ENCODE measurements around the gene FAM24A.
"Not testable (repeated sequence)": the region's sequence is repeated elsewhere in the genome, so short reads cannot be mapped to it uniquely, and the experiment has no call there.

The FAM24A gene, protein sequence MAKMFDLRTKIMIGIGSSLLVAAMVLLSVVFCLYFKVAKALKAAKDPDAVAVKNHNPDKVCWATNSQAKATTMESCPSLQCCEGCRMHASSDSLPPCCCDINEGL

DNA sequence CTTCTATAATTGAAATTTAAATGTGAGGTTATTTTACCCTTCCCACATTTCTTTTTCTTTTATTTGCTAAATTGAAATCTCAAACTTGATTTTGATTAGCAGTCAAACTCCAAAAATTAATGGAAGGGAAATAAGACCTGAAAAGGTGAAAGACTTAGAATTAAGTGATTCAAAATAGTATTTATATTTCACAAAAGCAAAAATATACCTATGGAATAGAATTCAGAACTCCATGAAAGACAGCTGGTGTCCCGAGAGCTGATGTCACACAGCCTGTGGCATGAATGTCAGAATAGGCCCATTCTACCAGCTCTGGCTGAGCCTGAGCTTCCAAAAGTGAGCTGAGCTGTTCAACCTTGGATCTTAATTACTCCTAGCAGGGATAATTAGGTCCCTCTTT is at the start of gene FAM24A:
FAM24A (plus strand) TSS at position 301 of the 400 bp plus-strand sequence. CDS start 1,025 bp downstream, outside the sequence.
- no peak for DNase-seq (ENCODE audit: low spot score in 2 of 2)
- H3K4me1 Mint-ChIP-seq, result no peaks in the 10 kb centered on the region
- no peaks in the 10 kb centered on the region for H3K27me3 Mint-ChIP-seq
- H3K27ac Mint-ChIP-seq, result no peak within 1 kb of the TSS
- no peak for ATAC-seq (ENCODE audit: low read depth)
- H3K4me3 Mint-ChIP-seq, result no peak within 1 kb of the TSS
- no peaks in the 10 kb centered on the region for H3K9me3 Mint-ChIP-seq
- no peaks in the 10 kb centered on the region for H3K36me3 Mint-ChIP-seq

DNA sequence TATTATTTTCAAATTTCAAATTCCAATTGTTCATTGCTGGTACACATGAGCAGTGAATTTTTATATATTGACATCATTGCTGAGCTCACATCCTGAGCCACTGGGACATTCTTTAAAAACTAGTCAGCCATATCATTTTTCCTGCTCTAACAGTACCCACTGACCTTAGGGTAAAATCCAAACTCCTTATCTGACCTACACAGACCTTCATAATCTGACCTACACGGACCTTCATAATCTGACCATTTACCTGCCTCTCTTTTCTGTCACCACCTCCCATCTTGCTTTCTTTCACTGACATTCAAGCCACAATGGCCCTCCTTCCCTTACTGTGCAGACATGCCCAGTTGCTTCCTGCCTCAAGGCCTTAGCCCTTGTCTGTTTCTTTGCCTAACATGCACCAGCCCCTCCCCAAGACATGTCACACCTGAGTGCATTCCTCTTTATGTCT is 48.7 kb upstream of the FAM24A start:
- Mint-ChIP-seq H3K36me3 (peaks cover 6% of the 10 kb centered on the region), H3K9me3 (no peaks in the 10 kb centered on the region)
- DNase-seq (ENCODE audit: low spot score in 2 of 2), result no peak

DNA sequence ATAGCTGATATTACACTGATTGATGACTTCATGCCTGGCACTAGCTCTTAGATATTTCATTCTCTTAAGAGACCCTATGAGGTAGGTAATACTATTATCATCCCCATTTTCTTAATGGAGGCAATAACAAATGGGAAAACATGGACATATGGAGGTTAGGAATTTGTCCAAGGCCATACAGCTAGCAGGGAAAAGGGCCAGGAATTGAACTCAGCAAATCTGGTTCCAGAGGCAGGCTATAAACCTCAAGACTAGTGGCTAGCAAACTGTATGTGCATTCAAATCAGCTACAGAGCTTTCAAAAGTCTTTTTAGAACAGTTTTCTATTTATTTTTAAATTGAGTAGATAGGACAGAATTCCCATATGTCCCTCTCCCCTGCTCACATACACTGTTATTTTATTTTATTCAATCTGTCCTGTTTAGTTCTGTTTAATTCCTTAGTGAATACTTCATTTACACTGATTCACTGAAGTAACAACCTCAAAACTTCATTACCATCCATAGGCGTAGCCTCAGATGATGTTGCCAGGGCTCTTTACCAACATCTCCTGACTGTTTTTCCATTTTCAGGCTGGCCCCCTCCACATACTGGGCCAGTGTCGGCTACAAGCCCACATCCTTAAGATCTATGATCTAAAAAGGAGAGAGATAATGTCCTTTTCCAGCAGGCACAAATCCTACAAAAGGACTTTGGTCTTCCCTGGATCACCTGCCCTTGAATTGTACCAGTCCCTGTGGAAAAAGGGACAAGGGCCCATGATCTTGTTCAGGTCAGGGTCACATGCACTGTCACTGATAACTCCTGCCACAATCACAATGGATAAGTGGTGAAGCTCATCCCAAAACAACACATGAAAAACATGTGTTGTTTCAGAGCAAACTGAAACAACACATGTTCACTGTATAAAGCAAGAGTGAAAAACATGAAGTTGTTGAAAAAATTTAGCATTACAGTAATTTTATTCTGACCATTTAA is 46.9 kb upstream of the FAM24A start:
- Mint-ChIP-seq H3K9me3 (peaks cover 1% of the 10 kb centered on the region), H3K27ac (no peak overlapping the region), H3K4me3 (no peak overlapping the region), H3K27me3 (no peaks in the 10 kb centered on the region), H3K4me1 (peaks cover 32% of the 10 kb centered on the region), H3K36me3 (peaks cover 11% of the 10 kb centered on the region)
- ATAC-seq (ENCODE audit: low read depth) (no peak), DNase-seq (ENCODE audit: low spot score in 2 of 2) (no peak)

More for the DNA sequence above, 48.7 kb upstream of the FAM24A start:
- no peaks in the 10 kb centered on the region for H3K27me3 Mint-ChIP-seq
- no peak for ATAC-seq (ENCODE audit: low read depth)
- H3K27ac Mint-ChIP-seq, result no peak overlapping the region
- H3K4me3 Mint-ChIP-seq, result no peak overlapping the region
- H3K4me1 Mint-ChIP-seq, result peaks cover 26% of the 10 kb centered on the region

DNA sequence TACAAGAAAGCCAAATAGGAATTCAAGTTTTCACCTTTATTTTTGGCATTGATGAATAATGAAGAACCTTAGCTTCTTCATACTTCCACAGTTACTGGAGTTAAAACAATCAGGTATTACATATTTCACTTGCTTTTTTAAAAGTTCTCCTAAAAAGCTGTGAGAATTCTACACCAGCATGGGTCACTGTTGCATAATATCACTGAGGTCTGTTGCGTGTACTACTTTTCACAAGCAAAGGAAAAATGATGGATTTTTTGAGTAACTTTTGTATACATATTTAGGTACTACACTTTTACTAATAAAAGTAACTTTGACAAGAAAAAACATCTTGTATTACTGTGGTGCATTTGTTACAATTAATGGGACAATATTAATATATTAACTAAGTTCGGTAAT is 46.2 kb upstream of the FAM24A start:
- no peak for ATAC-seq (ENCODE audit: low read depth)
- no peak for DNase-seq (ENCODE audit: low spot score in 2 of 2)
- peaks cover 32% of the 10 kb centered on the region for H3K4me1 Mint-ChIP-seq
- no peaks in the 10 kb centered on the region for H3K27me3 Mint-ChIP-seq
- no peak overlapping the region for H3K27ac Mint-ChIP-seq
- no peak overlapping the region for H3K4me3 Mint-ChIP-seq
- peaks cover 1% of the 10 kb centered on the region for H3K9me3 Mint-ChIP-seq
- H3K36me3 Mint-ChIP-seq, result peaks cover 8% of the 10 kb centered on the region

DNA sequence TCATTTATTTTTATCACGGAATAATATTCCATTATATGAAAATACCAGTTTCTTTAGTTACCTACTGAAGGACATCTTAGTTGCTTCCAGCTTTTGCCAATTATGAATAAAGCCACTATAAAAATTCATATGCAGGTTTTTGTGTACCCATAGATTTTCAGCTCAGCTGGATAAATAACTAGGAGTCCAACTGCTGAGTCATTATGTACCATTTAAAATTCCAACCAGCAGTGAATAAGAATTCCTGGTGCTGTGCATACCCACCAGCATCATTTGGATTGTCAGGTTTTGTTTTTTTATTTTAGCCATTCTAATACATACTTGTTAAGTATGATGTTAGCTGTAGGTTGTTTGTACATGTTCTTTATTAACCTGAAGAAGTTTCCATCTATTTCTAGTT is 45.5 kb upstream of the FAM24A start:
- Mint-ChIP-seq H3K27ac (no peak overlapping the region), H3K27me3 (no peaks in the 10 kb centered on the region), H3K4me1 (peaks cover 31% of the 10 kb centered on the region), H3K9me3 (peaks cover 1% of the 10 kb centered on the region), H3K36me3 (peaks cover 8% of the 10 kb centered on the region), H3K4me3 (no peak overlapping the region)
- ATAC-seq (ENCODE audit: low read depth) (no peak), DNase-seq (ENCODE audit: low spot score in 2 of 2) (no peak)

DNA sequence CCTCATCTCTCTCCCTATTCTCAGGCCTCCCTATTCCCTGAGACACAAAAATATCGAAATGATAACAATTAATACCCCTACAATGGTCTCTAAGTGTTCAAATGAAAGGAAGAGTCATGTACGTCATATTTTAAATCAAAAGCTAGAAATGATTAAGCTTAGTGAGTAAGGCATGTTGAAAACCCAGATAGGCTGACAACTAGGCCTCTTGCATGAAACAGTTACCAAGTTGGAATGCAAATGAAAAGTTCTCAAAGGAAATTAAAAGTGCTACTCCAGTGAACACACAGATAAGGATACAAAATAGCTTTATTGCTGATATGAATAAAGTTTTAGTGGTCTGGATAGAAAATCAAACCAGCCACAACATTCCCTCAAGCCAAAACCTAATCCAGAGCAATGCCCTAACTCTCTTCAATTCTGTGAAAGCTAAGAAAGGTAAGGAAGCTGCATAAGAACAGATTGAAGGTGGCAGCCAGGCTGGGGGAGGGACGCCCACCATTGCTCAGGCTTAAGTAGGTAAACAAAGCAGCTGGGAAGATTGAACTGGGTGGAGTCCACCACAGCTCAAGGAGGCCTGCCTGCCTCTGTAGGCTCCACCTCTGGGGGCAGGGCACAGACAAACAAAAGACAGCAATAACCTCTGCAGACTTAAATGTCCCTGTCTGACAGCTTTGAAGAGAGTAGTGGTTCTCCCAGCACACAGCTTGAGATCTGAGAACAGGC is 43.5 kb upstream of the FAM24A start:
- H3K27me3 Mint-ChIP-seq; H3K9me3 Mint-ChIP-seq; H3K36me3 Mint-ChIP-seq; H3K4me3 Mint-ChIP-seq; DNase-seq (ENCODE audit: low spot score in 2 of 2); ATAC-seq (ENCODE audit: low read depth): not testable (repeated sequence)
- peak overlapping the region; percentile 12 for H3K27ac Mint-ChIP-seq
- peaks cover 26% of the 10 kb centered on the region for H3K4me1 Mint-ChIP-seq

DNA sequence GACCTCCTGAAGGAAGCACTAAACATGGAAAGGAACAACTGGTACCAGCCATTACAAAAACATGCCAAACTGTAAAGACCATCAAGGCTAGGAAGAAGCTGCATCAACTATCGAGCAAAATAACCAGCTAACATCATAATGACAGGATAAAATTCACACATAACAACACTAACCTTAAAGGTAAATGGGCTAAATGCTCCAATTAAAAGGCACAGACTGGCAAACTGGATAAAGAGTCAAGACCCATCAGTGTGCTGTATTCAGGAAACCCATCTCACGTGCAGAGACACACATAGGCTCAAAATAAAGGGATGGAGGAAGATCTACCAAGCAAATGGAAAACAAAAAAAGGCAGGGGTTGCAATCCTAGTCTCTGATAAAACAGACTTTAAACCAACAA is 41.6 kb upstream of the FAM24A start:
- DNase-seq (ENCODE audit: low spot score in 2 of 2); H3K9me3 Mint-ChIP-seq; ATAC-seq (ENCODE audit: low read depth); H3K27ac Mint-ChIP-seq; H3K27me3 Mint-ChIP-seq; H3K4me3 Mint-ChIP-seq: not testable (repeated sequence)
- peaks cover 25% of the 10 kb centered on the region for H3K4me1 Mint-ChIP-seq
- peaks cover 12% of the 10 kb centered on the region for H3K36me3 Mint-ChIP-seq

DNA sequence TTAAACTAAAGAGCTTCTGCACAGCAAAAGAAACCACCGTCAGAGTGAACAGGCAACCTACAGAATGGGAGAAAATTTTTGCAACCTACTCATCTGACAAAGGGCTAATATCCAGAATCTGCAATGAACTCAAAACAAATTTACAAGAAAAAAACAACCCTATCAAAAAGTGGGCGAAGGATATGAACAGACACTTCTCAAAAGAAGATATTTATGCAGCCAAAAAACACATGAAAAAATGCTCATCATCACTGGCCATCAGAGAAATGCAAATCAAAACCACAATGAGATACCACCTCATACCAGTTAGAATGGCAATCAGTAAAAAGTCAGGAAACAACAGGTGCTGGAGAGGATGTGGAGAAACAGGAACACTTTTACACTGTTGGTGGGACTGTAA is 38.5 kb upstream of the FAM24A start:
- not testable (repeated sequence) for H3K4me3 Mint-ChIP-seq; ATAC-seq (ENCODE audit: low read depth); H3K9me3 Mint-ChIP-seq; H3K27ac Mint-ChIP-seq; DNase-seq (ENCODE audit: low spot score in 2 of 2); H3K27me3 Mint-ChIP-seq
- Mint-ChIP-seq H3K4me1 (peaks cover 24% of the 10 kb centered on the region), H3K36me3 (peaks cover 12% of the 10 kb centered on the region)

DNA sequence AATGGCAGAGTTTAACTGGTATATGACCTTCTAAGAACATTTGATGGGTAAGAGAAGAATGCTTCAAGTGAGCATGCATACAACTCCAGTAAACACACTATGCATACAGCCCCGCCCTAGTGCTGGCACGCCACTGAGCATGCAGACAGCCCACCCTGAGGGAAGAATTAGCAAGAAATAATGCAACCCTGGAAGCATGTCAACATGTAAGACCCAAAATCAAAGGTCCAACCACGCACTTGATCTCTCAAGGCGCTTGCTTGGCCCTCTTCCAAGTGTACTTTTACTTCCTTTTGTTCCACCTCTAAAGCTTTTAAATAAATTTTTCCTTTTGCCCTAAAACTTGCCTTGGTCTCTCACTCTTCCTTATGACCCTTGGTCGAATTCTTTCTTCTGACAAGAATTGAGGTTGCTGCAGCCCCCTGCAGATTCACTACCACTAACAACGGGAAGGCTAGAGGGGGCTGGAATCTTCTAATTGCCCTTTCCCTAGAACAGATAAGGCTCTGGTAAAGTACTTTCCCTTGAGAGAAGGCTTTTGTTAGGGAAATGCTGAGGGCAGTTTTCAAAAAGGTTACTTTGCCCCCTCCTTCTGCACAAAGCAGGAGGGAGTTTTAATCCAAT is 34.5 kb upstream of the FAM24A start:
- Mint-ChIP-seq H3K27ac (no peak overlapping the region), H3K4me3 (no peak overlapping the region), H3K27me3 (no peaks in the 10 kb centered on the region), H3K4me1 (peaks cover 42% of the 10 kb centered on the region), H3K9me3 (no peaks in the 10 kb centered on the region), H3K36me3 (peaks cover 11% of the 10 kb centered on the region)
- ATAC-seq (ENCODE audit: low read depth) (no peak), DNase-seq (ENCODE audit: low spot score in 2 of 2) (no peak)

DNA sequence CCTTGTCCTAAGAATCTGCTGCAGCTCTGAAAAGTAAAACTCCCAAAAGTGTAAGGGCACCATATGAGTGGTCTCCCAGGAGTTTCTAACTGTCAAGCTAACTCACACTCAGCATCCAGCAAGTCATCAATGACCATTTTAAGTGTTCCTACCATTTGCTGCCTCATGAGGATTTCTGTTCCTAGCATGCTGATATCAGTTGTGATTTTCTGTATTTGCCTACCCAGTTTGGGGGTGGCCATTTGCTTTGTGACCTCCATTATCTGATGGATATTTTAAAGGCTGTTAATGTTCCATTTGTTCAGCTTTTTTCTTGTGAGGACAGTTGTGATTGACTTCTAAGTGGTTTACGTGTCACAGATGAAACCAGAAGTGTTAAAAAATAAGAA is 33.9 kb upstream of the FAM24A start:
- H3K4me1 Mint-ChIP-seq, result peaks cover 42% of the 10 kb centered on the region
- no peaks in the 10 kb centered on the region for H3K27me3 Mint-ChIP-seq
- H3K4me3 Mint-ChIP-seq, result no peak overlapping the region
- DNase-seq (ENCODE audit: low spot score in 2 of 2), result no peak
- peaks cover 11% of the 10 kb centered on the region for H3K36me3 Mint-ChIP-seq
- H3K27ac Mint-ChIP-seq, result no peak overlapping the region
- ATAC-seq (ENCODE audit: low read depth), result no peak
- H3K9me3 Mint-ChIP-seq, result no peaks in the 10 kb centered on the region

DNA sequence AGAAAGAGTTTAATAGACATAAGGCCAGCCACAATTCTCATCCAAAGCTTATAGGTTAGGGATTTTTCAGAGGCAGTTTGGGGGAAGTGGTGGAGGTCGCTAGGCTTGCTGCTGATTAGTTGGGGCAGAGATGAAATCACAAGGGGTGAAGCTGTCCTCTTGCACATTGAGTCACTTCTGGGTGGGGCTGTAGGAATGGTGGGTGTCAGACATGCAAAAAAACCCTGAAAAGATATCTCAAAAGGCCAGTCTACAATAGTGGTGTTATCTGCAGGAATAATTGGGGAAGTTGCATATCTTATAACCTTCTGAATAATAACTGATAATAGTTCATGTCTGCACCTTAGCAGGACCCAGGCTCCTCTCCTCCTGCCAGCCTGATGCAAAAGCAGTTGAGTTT is 33.1 kb upstream of the FAM24A start:
- Mint-ChIP-seq H3K36me3 (peaks cover 7% of the 10 kb centered on the region), H3K27ac (no peak overlapping the region), H3K4me1 (peaks cover 42% of the 10 kb centered on the region)

DNA sequence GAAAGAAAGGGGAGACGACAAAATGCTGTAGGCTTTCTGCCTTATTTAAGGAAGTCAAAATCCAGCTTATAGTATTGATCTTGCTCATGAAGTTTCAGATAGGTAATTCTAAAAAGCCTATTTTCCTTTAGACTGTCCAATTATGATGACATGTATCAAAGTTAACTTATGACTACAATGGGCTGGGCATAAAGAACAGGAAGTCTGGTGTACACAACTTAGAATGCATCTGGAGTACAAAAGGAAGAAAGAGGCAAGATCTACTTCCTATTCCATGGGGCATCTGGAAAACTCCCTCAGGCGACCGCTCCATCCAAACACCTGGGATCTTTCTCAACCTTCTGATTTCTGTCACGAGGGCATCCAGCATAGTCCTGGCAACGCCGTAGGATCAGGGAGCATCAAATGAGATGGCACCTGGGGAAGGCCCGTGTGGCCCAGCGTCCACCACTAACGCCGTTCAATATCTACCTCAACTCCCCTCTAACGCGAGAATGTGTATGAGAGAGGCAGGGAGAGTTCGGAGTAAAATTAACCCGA is 31.5 kb upstream of the FAM24A start:
- Mint-ChIP-seq H3K4me3 (peak overlapping the region; percentile 91), H3K9me3 (no peaks in the 10 kb centered on the region), H3K36me3 (peaks cover 7% of the 10 kb centered on the region), H3K27me3 (no peaks in the 10 kb centered on the region), H3K4me1 (peaks cover 37% of the 10 kb centered on the region), H3K27ac (peak overlapping the region; percentile 92)
- DNase-seq (ENCODE audit: low spot score in 2 of 2), result no peak
- peak; percentile 3 for ATAC-seq (ENCODE audit: low read depth)

More for the DNA sequence above, 33.1 kb upstream of the FAM24A start:
- Mint-ChIP-seq H3K9me3 (no peaks in the 10 kb centered on the region), H3K27me3 (no peaks in the 10 kb centered on the region), H3K4me3 (peak overlapping the region; percentile 22)
- DNase-seq (ENCODE audit: low spot score in 2 of 2) (no peak), ATAC-seq (ENCODE audit: low read depth) (no peak)

DNA sequence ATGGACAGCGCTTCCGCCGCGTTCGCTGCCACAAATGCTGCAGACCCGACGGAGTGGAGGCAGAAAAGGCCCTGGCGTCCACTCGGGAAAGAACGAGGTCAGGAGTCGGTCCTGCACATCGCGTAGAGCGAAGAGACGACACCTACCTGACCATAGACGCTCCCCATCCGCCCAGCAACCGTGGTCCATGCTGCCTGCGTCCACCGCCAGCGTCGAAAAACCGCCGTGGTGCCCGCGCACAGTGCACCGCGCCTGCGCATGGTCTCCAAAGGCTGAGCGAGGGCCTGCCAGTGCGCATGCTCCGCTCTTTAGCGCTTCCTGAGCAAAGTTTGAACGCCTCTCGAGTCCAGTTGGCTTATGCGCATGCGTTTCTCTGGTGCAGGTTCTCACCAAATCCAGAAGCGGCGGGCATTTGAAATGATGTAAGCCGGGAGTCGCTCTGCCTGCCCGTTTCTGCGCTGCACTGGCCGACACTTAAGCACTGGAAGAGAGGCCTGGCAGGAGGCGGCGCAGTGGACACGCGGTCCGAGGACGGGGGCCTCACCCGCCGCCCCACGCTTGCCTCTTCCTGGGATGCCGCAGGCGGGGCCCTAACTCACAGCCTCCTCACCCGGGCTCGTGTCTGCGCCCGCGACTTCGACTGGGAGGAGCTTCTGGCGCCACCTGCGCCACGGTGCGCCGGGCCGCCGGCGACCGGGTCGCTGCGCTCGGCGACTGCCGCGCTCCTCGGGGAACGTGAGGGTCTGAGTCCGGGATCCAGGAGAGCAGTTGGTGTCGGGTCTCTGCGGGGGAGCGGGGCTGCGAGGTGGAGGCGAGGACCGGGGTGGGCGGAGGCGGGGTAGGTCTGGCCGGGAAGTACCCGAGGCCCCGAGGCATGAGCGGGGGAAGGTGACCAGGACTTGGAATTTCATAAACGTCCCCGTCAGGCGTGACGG is 30.8 kb upstream of the FAM24A start, which contains the start of gene FAM24B:
FAM24B (minus strand) TSS at position 243 of the 935 bp plus-strand sequence. CDS start 29,066 bp downstream, outside the sequence.
- peak within 1 kb of the TSS; percentile 92 for H3K27ac Mint-ChIP-seq

More for the DNA sequence above, 30.8 kb upstream of the FAM24A start, which contains the start of gene FAM24B:
- no peaks in the 10 kb centered on the region for H3K9me3 Mint-ChIP-seq
- H3K4me1 Mint-ChIP-seq, result peaks cover 36% of the 10 kb centered on the region
- H3K27me3 Mint-ChIP-seq, result no peaks in the 10 kb centered on the region
- DNase-seq (ENCODE audit: low spot score in 2 of 2) (peak; percentile 80 to 92), ATAC-seq (ENCODE audit: low read depth) (peak; percentile 83)
- H3K4me3 Mint-ChIP-seq, result peak within 1 kb of the TSS; percentile 91
- peaks cover 6% of the 10 kb centered on the region for H3K36me3 Mint-ChIP-seq

Measured in memory B cell (primary cell).